GM15510 (cell line): ENCODE data around the gene PLXNA3.

Experiments
- POLR2A ChIP-seq: IDR thresholded peaks from 3 replicates; pipeline ENCODE4 v1.6.1; 2011; ENCODE audit warnings: borderline replicate concordance; ENCODE audit not compliant: insufficient read length; ENCODE audit errors: extremely low read depth

PLXNA3 gene

DNA sequence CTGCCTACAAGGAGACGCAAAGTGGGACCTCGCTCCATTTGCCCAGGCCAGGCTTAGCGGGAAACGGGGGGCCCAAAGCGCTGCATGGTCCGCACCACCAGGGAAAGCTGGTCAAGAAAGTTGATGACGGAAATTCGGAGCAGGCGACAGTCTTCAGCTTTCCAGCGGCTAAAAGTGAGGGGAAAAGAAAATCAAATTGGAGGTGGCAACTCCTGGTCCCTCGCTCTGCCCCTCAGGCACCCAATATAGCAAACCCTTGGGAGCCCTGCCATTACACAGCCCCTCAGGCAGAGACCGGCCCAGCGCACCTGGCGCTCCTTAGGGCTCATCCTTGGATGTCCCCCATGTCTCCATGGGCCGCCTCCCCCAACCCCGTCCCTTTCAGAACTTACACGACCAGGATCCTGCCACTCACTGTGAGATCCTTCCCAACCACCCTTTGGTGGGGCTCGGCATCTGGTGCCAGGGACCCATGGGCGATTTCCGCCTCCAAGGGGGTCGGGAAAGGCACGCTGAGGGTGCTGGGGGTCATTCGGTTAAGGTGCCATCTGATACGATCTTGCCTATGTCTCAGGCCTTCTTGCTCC, 19.9 kb downstream of the PLXNA3 start:
- TF ChIP-seq POLR2A: no peak

DNA sequence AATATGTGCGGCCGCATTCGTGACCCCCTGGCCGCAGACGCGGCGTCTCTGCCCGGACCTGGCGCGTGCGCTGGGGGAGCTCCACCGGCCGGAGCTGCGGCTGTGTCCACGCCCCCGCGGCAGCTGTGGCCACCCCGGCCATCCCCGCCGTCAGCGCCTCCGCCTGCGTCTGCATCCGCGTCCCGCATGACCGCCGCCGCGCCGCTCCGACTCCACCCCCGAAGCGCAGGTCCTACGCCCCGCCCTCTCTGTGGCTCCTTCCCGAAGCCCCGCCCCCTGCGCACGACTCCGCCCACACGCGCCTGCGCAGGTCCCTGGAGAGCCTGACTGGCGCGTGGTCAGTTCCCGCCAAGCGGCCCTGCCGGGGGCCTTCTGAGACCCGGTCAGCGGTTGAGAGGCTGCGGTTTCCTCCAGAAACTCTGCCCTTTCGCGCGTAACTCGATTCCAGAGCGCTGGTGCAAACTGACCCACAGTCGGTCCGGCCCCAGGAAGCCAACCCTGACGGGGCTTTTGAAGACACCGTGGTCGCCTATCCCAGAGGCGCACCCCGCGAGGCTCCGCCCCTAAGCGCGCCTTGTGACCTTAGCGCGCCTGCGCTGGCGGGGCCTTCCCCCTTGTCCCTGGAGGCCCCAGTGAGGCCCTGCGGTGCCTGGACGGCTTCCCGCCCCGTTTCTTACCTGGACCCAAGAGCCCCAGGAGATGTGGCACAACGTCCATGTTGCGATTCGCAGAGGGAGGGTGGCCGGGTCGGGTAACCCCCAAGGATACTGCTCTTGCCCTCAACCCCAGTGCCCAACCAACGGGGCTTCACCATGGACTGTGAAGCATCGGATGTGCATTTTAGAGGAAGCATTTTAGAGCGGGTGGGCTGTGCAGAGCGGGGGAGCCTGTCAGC, 20.9 kb downstream of the PLXNA3 start, which contains the start of gene LAGE3:
Gene LAGE3 (minus strand): TSS at position 554 of the 895 bp plus-strand sequence. CDS start 366 bp downstream, at position 188.
- TF ChIP-seq POLR2A: peak; percentile 74

DNA sequence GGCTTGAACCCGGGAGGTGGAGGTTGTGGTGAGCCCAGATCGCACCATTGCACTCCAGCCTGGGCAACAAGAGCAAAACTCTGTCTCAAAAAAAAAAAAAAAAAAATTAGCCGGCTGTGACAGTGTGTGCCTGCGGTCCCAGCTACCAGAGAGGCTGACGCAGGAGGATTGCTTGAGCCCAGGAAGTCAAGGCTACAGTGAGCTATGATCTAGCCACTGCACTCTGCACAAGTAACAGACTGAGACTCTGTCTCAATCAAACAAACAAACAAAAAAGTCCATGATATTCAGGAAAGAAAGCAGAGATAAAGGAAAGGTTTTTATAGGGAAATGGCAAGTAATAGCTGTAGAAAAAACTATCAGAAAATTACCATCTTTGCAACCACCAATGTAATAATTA, 23.1 kb downstream of the PLXNA3 start:
- TF ChIP-seq POLR2A: no peak

DNA sequence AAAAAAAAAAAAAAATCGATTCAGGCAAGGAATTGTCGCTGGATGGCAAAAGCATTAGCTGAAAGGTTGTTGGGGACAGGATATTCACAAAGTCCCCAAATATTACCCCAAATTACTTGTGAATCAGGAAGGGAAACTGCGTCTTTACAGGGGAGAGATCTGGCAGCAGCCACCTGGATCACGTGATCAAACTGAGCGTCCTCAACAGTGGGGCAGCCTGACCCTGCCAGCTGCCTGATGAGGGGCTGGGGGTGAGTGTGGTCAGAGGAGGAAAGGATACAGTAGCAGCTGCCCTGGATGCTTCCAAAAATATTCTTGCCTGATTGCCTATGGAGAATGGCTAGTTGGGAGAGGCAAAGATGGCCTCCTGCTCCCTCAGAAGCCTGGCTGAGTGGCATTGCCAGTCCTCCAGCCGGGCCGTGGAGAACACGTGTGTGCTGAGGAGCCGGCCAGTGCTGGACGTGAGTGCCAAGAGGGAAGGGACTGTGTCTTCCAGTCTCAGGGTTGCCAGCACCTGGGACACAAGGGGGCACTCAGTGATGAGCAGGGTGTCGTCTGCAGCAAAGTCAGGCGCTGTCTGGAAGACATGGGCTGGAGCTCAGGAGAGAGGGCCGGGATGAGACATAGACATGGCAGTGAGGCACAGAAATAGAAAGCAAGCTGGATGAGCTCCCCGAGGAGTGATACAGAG, 24.0 kb downstream of the PLXNA3 start:
- no peak for TF ChIP-seq POLR2A

DNA sequence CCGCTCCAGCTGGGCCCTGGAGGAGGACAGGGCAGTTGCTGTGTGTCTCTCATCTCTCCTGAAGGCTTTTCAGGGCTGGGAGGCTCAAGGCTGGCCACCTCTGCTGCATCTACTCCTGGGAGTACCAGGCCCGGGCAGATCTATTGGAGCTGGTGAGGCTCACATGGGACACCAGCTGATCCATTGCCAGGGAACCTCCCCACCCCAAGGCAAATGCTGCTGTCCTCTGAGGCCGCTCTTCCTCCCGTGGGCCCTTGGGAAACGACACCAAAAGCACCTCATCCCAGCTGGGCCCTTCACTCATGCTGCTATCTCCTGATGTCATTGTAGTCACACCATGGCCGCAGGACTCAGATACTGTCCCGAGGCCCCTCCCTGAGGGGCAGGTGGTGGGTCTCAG, 24.7 kb downstream of the PLXNA3 start:
- TF ChIP-seq POLR2A: no peak

DNA sequence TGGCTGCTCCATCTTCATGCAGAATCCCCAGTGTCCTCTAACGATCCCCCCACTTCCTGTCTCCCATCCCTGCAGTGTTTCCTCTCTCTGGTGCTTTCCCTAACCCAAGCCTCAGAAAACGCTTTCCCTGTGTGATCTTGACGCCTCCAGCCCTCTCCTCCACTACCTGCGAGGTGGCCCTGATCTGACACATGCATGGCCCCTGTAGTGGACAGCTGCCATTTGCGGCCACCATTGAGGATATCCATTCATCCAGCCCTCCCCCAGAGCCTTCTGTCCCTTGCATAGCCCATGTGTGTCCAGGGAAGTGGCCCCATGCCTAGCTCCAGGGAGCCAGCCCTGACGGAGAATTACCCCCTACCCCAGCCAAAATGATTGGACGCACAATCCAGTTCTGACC, 25.2 kb downstream of the PLXNA3 start:
- TF ChIP-seq POLR2A: no peak

DNA sequence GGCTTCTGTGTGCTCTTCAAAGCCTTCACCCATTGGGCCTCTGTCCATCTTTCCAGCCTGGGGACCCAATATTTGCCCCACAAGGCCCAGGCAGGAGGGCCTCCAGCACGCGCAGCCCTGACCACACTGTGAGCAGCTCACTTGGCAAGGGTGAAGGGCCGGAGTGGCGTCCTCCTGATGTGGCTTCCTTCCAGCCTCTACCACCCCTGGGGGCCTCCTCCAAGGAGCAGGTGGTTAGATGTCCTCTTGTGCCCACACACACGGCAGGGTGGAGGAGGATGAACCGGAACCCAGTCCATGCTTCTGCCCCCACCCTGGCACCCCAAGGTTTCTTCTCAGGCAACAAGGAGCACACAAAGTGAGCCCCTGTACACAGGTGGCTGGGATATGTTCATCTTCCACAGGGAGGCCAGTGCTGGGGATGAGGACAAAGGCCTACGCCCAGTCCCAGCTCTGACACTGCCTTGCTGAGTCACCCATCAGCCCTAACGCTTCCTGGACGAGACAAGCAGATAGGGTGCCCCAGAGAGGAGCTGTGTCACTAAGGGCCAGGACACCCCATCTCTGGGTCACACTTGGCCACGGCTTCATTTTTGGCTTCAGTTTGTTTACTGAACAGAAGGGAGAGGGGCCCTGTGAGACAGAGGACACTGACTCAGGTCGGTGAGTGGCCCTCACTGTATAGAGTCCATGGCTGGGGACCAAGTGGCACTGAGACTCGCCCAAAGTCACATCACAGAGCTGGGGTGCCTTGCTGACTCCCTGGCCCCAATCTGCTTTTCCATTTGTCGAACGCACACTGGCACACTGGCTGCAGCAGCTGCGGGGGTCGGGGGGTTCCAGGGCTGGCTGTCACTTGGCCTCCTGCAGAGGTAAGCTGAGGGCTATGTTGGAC, 26.4 kb downstream of the PLXNA3 start:
- TF ChIP-seq POLR2A: no peak

DNA sequence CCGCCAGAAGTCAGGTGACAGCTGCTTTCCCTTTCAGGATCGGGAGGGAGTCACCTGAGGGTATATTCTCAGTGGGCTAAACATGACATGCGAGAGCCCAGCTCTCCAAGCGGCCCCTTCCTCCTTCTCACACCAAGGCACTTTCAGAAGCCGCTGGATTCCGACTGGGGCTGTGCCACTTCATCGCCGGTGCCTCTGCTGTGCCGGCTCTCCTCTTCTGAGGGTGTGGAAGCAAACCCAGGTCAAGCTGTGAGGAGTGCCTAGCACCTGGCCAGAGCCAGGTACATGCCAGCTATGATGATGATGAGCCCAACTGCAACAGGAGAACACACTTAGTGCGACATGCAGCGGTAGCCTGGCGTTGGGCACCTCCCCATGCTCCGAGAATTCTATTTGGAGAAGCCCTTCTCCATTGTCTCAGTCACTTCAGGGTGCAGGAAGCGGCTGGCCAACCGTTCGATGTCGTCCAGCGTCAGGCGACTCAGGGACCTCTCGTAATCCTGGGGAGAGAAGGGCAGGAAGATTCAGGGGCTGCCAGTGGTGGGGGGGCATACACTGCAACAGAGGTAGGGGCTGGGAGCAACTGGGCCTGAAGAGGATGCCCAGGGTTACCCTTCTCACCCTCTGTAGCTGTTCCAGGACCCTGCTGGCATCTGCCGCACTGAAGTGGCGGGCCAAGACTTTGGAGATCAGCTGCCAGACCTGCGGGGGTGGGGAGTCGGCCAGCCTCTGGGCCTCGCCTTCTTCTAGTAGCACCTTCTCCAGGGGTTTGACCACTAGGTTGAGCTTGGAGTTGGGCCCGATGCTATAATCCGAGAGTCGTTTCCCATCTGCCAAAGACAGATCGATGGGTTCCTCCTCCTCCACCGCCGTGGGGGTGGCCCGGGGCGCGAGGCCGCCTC, 27.3 kb downstream of the PLXNA3 start:
- TF ChIP-seq POLR2A: no peak

DNA sequence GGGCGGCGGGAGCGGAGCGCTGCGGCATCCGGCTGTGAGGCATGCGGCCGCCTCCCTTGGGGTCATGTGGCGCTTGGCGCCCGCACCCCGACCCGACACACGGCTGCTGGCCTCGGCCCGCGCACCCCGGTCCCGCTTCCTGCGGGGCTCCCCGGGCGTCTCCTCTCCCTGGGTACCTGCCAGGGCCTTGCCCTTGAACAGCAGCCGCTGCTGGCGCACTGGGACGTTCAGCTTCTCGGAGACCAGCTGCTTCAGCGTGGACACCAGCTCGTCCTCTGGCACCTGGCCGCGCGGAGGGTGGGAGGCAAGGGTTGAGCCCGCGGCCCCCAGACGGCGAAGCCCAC, 27.9 kb downstream of the PLXNA3 start:
- no peak for TF ChIP-seq POLR2A

DNA sequence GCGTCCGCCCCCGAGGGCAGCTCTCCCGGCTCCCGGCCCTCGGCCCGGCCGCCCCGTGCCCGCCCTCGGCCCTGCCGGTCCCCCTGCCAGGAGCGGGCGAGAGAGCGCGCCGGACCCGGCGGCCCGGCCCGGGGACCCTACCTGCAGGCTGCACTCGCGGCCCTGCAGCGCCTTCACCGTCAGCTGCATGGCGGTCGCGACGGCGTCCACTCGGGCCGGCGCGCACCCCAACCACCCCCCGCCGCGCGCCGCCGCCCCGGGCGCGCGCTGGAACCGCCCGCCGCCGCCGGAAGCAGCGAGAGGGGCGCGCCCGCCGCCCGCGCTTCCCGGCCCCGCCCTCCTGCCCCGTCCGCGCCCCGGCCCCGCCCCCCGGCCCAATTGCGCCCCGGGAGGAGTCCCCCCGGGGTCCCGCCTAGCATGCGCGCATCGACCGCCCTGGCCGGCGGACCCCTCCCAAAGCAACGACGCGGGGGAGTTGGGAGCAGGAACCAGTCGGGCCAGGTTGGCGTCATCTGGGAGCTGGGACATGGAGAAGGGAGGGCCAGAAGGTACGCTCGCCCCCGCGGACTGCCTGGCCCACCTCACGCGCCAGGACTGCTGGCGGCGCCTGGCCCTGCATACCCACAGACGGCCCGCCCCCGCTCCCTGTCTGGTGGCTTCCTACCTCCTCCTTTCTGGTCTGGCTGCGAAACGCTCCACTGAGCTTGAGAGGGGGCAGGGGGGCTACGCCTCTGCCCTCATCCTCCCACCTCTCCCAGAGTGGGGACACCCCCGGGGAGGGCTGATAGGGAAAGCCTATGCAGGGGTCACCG, 28.5 kb downstream of the PLXNA3 start, which contains the start of gene UBL4A:
Gene UBL4A (minus strand): TSS at position 220 of the 812 bp plus-strand sequence. CDS start 31 bp downstream, at position 189.
- peak; percentile 54 for TF ChIP-seq POLR2A

DNA sequence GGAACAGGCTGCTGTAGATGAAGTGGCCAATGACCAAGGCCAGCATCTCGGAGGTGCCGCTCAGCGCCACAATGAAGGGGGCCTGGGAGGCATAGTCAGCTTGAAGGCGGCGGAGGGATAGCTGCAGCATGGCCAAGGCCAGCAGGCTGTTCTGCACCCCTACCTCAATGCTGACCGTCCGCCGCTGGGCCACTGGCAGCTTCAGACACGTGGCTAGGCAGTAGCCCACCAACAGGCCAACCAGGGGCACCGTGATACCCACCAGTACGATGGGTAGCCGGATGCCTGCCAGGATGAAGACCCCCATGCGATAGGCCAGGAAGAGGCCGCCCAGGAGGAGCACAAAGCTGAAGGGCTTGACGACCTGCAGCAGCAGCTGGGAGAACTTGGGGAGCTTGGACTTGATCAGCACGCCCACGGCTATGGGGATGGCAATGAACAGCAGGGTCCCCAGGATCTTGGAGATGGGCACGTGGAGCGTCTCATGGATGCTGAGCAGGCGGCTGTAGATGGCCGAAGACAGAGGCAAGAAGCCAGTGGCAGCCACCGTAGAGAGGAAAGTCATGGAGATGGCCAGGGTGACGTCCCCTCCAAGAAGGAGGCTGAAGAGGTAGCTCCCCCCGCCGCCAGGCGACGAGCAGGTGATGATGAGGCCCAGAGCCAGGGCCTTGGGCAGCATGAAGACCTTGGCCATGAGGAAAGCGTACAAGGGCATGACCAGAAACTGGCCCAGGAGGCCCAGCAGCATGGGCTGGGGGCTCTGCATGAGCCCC, 29.6 kb downstream of the PLXNA3 start:
- no peak for TF ChIP-seq POLR2A

DNA sequence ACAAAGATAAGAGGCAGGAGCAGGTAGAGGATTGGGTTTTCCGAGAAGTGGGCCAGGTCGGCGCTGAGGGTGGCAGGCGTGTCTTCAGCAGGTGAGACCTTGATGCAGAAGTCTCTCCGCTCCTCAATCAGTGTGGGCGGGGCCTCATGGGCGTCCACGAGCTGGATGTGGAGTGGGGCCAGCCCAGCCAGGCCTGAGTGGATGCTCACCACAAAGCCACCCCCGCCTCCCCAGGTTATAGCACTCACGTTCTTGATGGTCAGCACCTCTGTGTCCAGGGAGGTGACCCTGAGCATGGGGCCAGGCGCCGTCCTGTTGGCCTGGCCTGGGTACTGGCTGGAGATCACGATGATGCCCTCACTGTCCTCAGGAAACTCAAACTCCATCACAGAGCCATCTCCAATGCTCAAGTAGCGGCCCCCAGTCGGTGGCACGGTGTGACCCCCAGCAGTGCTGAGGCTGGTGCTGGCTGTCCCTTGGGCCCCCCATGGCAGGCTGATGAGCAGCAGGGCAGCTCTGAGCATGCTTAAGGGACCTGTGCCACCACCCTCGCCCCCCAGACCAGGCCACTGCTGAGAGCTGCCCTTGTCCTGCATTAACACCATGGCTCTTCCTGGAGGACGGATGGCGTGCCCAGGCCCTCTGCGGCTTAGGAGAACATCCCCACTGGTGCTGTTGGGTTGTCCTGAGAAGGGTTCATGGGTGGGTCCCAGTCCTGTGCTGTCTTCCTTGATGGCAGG, 30.4 kb downstream of the PLXNA3 start:
- TF ChIP-seq POLR2A: no peak

DNA sequence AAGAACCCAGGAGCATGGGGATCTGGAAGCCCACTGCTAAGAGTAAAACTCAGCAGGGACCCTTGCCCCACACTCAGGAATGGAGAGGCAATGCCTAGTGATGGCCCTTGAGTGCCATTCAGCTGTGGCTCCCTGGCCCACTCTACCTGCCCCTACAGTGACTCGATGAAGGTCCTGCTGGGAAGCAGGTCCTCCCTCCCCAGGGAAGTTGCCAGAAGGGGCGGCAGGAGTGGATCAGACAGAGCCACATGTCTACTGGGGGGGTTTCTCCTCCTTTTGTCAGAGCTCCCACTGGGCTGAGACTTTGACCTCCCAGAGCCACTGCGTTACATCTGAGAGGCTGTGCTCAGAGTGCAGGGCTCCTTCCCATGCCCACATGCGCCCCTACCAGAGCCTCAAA, 31.1 kb downstream of the PLXNA3 start:
- TF ChIP-seq POLR2A: no peak
